ENCODE results near the gene NEU1. TPM values are rescaled to one million over a fixed set of nuclear protein-coding genes. Genes with fewer than 3 reads are reported as not detected.

The NEU1 gene
- total RNA-seq, 6 donors from 2014 or later: 28.3 to 90.3 (median 64.6) TPM

DNA sequence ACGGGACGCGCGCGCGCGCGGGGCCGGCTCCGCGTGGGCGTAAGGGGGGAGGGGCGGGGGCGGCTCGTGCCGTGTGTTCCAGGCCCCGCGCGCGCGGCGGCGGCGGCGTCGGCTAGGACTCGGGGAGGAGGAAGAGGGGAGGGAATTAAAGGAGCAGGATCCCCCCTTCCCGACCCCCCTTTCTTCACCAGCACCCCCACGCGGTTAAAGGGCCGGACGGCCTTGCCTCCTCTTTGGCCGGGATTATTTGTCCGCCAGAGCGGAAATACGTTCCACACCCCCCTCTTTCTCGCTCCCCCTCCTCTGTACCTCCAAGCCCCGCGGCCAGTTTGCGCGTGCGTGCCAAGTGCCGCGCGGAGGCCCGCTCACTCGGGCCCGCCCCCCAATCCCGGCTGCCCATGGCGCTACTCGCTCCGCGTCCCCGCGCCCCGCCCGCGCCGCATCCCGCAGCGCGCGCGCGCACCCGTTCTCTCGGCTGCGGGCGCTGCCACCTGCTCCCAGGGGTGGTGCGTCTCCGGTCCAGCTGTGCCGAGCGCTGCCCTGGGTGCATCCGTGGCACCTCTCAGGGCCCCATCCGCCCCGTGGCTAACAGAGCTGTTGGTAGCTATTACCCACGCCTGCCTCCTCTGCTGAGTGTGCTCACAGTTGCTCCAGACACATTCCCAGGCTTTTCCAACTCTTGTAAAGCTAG is 39.5 kb upstream of the NEU1 start, which contains the start of gene ZBTB12:
ZBTB12 (minus strand) TSS at position 134 of the 691 bp plus-strand sequence. CDS start 781 bp downstream, outside the sequence.
- Histone ChIP-seq H3K27me3 (no peaks in the 10 kb centered on the region), H3K27ac (peak within 1 kb of the TSS; percentile 67 to 89 (median 82)), H3K4me3 (peak within 1 kb of the TSS; percentile 25 to 86 (median 80)), H3K4me1 (peaks cover 18 to 53% (median 36%) of the 10 kb centered on the region in 4 donors), H3K9me3 (no peaks in the 10 kb centered on the region), H3K36me3 (no peaks in the 10 kb centered on the region)
- peak; percentile 88 to 89 for ATAC-seq (ENCODE audit: low FRiP score in 2 of 2)
- TF ChIP-seq EP300 (IDR thresholded peaks at IDR 0.05) (no peak), POLR2AphosphoS5 (IDR thresholded peaks at IDR 0.05) (peak in 1 of 2 donors; percentile 41), CTCF (IDR thresholded peaks at IDR 0.05) (peak in 2 of 6 experiments; percentile 13 to 18), POLR2A (IDR thresholded peaks at IDR 0.05) (peak in 1 of 4 donors; percentile 71)
- 0 to 1% methylated on average over 18 to 49 of the region's 77 CpGs for WGBS, 2 donors
- peak; percentile 93 to 97 for DNase-seq

- DNase-seq: peak; percentile 41 to 92
- TF ChIP-seq POLR2AphosphoS5 (IDR thresholded peaks at IDR 0.05) (no peak), POLR2A (IDR thresholded peaks at IDR 0.05) (no peak), EP300 (IDR thresholded peaks at IDR 0.05) (no peak), CTCF (IDR thresholded peaks at IDR 0.05) (no peak)
- 1% methylated on average over 26 of the region's 45 CpGs; no CpG with 5 or more reads in 1 of the 2 donors for WGBS, 2 donors
- H3K4me3 ChIP-seq: peak overlapping the region; percentile 25 to 86 (median 80)
- H3K9me3 ChIP-seq: no peaks in the 10 kb centered on the region
- H3K27ac ChIP-seq: peak overlapping the region; percentile 67 to 89 (median 82)
- no peaks in the 10 kb centered on the region for H3K27me3 ChIP-seq
- peaks cover 23 to 55% (median 39%) of the 10 kb centered on the region in 4 donors for H3K4me1 ChIP-seq
- no peaks in the 10 kb centered on the region for H3K36me3 ChIP-seq
- ATAC-seq (ENCODE audit: low FRiP score in 2 of 2): peak in 1 of 2 donors; percentile 37
Measured at GRCh38 chr6:31901415-31901952, 38.9 kb upstream of the NEU1 start.

GRCh38 chr6:31900917-31901414 is 38.3 kb upstream of the NEU1 start:
- H3K27me3 ChIP-seq: no peaks in the 10 kb centered on the region
- ATAC-seq (ENCODE audit: low FRiP score in 2 of 2): no peak
- peak in 1 of 2 donors; percentile 36 for DNase-seq
- H3K36me3 ChIP-seq: peaks cover 0 to 2% (median 0%) of the 10 kb centered on the region in 4 donors
- no peaks in the 10 kb centered on the region for H3K9me3 ChIP-seq
- TF ChIP-seq POLR2A (IDR thresholded peaks at IDR 0.05) (no peak), POLR2AphosphoS5 (IDR thresholded peaks at IDR 0.05) (no peak), CTCF (IDR thresholded peaks at IDR 0.05) (no peak), EP300 (IDR thresholded peaks at IDR 0.05) (no peak)
- peak overlapping the region; percentile 67 to 89 (median 82) for H3K27ac ChIP-seq
- H3K4me3 ChIP-seq: peak overlapping the region in 3 of 4 donors; percentile 76 to 86 (median 84)
- peaks cover 25 to 60% (median 43%) of the 10 kb centered on the region in 4 donors for H3K4me1 ChIP-seq
- WGBS, 2 donors: 31 to 55% methylated on average over 19 to 21 of the region's 29 CpGs

- 88 to 89% methylated on average over 23 to 44 of the region's 49 CpGs for WGBS, 2 donors
- DNase-seq: peak in 1 of 2 donors; percentile 85
- H3K36me3 ChIP-seq: peaks cover 0 to 11% (median 2%) of the 10 kb centered on the region in 4 donors
- no peaks in the 10 kb centered on the region for H3K9me3 ChIP-seq
- H3K4me1 ChIP-seq: peaks cover 25 to 60% (median 43%) of the 10 kb centered on the region in 4 donors
- H3K4me3 ChIP-seq: no peak overlapping the region
- ATAC-seq (ENCODE audit: low FRiP score in 2 of 2): no peak
- H3K27me3 ChIP-seq: no peaks in the 10 kb centered on the region
- TF ChIP-seq POLR2A (IDR thresholded peaks at IDR 0.05) (no peak), CTCF (IDR thresholded peaks at IDR 0.05) (no peak), EP300 (IDR thresholded peaks at IDR 0.05) (no peak), POLR2AphosphoS5 (IDR thresholded peaks at IDR 0.05) (no peak)
- H3K27ac ChIP-seq: peak overlapping the region in 2 of 4 donors; percentile 82 to 89
Measured at GRCh38 chr6:31899882-31900722, 37.5 kb upstream of the NEU1 start.
